ENCODE measurements around the gene PROK1. TPM values are rescaled to one million over a fixed set of nuclear protein-coding genes. Genes with fewer than 3 reads are reported as not detected.

The PROK1 gene
- total RNA-seq, 1 donor from 2014 or later: not detected

DNA sequence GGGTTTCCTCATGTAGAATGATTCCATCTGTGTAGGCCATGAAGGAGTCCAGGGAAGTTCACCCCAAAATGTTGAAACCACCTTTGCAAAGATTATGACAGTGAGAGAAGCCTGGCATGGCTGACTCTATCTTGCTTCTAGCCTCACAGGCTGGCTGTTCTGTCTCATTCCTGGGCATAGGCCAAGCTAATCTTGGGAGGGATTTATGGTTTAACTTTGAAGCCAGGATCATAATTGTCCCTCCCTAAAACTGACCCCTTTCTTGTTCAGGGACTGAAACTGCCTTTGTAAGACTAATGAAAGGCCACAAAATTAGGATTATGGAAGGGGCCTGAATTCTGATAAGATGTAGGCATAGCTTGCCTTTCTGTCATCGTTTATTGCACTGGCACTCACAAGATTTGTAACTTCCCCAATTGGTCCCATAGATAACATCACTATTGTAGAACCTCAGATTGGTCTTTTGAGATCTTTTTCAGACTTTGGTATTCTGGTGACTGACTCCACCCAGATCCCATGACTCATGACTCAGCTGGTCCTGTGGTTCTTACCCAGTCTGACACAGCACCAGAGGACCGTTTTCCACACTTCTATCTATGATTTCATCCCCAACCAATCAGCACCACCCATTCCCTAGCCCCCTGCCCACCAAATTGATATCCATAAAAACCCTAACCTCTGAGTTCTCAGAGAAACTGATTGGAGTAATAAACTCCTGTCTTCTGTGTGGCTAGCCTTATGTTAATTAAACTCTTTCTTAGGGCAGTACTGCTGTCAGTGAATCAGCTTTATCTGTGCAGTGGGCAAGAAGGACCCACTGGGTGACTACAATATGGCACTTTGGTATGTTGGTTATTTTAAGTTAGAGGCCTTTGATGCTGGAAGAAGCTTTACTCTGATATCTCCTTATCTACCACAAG, 29.8 kb upstream of the PROK1 start:
- H3K4me3 ChIP-seq (ENCODE audit: low read depth, low read length): no peak overlapping the region
- H3K36me3 ChIP-seq (ENCODE audit: control insufficient read depth, insufficient read depth, low read length): no peaks in the 10 kb centered on the region
- FAIRE-seq (no peak), DNase-seq (ENCODE audit: low read depth) (peak; percentile 54)
- peaks cover 2% of the 10 kb centered on the region for H3K27me3 ChIP-seq (ENCODE audit: control insufficient read depth, insufficient read depth, low read length)
- TF ChIP-seq, protein P1, sequence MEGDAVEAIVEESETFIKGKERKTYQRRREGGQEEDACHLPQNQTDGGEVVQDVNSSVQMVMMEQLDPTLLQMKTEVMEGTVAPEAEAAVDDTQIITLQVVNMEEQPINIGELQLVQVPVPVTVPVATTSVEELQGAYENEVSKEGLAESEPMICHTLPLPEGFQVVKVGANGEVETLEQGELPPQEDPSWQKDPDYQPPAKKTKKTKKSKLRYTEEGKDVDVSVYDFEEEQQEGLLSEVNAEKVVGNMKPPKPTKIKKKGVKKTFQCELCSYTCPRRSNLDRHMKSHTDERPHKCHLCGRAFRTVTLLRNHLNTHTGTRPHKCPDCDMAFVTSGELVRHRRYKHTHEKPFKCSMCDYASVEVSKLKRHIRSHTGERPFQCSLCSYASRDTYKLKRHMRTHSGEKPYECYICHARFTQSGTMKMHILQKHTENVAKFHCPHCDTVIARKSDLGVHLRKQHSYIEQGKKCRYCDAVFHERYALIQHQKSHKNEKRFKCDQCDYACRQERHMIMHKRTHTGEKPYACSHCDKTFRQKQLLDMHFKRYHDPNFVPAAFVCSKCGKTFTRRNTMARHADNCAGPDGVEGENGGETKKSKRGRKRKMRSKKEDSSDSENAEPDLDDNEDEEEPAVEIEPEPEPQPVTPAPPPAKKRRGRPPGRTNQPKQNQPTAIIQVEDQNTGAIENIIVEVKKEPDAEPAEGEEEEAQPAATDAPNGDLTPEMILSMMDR (IDR thresholded peaks at IDR 0.05; ENCODE audit: insufficient read depth, low read length, severe bottlenecking): no peak

DNA sequence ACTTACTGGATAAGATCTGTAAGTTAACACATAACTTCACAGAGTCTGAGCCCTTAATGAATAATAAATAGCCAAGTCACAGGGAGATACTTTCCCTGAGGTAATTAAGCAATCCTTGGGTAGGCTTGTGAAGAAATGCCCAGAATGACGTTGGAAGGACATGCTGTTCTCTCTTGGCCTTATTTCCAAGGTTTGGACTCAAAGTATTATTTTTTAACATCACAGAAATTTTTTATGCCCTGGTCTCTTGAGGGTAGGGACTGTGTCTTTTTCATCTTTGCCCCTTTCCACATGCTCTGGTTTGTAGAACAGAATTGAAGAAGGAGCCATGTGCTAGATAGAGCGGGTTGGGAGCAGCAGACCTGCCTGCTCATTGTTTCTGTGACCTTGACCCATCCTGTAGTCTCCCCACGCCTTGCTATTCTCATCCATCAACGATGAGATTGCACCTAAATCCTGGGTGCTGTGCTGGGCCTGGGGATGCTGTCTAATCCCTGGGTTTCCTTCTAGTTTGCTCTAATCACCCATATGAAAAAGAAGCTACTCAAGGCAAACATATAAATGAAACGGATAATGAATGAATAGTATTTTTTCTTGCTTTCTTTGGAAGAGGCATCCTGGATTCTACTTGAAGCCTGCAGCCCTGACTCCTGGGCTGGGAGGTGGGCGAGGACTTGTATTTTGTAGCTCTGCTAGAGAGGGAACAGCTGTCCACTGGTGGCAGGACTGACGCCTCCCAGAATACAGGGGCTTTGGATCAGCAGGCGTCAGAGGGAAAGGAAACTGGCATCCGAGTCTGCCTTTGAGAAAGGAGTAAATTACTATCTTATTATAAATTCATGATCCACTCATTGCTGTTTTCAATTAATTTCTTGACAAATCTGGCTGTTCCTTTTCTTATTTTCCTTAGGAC, 26.0 kb upstream of the PROK1 start:
- DNase-seq (ENCODE audit: low read depth) (no peak), FAIRE-seq (no peak)
- Histone ChIP-seq H3K27me3 (ENCODE audit: control insufficient read depth, insufficient read depth, low read length) (peaks cover 1% of the 10 kb centered on the region), H3K4me3 (ENCODE audit: low read depth, low read length) (no peak overlapping the region), H3K36me3 (ENCODE audit: control insufficient read depth, insufficient read depth, low read length) (no peaks in the 10 kb centered on the region)
- TF ChIP-seq, protein P1 (IDR thresholded peaks at IDR 0.05; ENCODE audit: insufficient read depth, low read length, severe bottlenecking): no peak

DNA sequence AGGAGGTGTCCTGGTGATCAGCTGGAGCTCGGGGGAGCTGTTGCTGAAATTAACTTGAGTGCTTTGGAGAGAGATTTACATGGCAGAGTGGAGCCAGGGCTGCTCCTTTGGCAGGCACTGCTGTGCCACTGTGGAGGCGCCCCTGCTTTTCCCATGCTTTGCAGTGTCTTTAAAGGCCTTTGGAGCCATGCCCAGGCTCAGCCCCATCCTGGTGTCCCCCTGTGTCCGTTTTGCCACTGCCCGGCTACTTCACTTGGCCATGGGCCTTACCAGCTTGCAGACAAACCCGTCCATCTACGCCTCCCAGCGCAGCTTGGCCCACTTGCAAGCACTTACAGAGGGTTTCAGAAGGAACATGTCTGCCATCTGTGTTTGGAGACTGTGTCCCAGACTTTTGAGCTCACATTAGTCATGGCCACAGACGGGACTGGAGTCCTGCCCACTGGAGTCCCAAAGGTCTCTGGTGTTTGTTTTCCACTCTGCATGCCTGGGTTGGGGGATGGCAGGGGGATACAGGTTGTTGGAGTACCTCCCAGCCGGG, 25.3 kb upstream of the PROK1 start:
- no peak for FAIRE-seq
- H3K4me3 ChIP-seq (ENCODE audit: low read depth, low read length): no peak overlapping the region
- no peaks in the 10 kb centered on the region for H3K36me3 ChIP-seq (ENCODE audit: control insufficient read depth, insufficient read depth, low read length)
- peaks cover 4% of the 10 kb centered on the region for H3K27me3 ChIP-seq (ENCODE audit: control insufficient read depth, insufficient read depth, low read length)
- DNase-seq (ENCODE audit: low read depth): no peak
- TF ChIP-seq, protein P1 (IDR thresholded peaks at IDR 0.05; ENCODE audit: insufficient read depth, low read length, severe bottlenecking): no peak

DNA sequence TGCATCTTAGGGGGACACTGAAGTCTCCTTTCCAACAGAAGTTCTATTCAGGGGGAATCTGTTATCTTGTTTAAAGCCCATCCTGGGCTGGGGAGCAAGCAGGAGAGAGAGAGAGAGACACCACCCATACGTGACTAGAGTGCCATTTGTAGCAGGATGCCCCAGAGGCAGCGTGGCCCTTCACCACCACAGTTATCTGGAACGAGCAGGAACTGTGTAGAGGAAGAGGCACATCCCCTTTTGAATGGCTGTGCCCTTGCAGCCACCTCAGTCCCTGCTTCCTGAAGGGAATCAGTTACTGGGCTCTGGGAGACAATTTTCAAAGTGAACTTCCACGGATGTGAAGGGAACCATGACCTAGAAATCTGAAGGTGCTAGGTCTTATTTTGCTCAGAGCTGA, 24.1 kb upstream of the PROK1 start:
- peaks cover 9% of the 10 kb centered on the region for H3K27me3 ChIP-seq (ENCODE audit: control insufficient read depth, insufficient read depth, low read length)
- TF ChIP-seq, protein P1 (IDR thresholded peaks at IDR 0.05; ENCODE audit: insufficient read depth, low read length, severe bottlenecking): no peak
- DNase-seq (ENCODE audit: low read depth) (no peak), FAIRE-seq (no peak)
- H3K4me3 ChIP-seq (ENCODE audit: low read depth, low read length): no peak overlapping the region
- H3K36me3 ChIP-seq (ENCODE audit: control insufficient read depth, insufficient read depth, low read length): no peaks in the 10 kb centered on the region

DNA sequence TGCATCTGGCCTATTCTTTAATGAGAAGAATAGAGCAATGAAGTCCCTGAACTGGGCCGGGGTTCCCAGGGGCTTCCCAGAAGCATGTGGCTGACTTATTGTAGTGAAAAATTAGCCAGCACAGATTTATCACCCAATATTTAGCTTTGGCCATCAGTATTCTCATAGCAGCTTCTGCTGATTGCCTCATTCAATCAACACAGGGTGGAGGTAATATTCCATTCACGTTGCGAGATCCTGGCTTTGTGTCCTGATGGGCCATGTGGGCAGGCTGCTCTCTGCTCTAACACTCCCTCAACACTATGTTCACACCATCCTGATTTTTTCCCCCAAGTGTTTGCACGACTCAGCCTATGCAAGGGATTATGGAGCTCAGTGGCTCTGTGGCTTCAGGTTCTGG, 22.0 kb upstream of the PROK1 start:
- TF ChIP-seq, protein P1 (IDR thresholded peaks at IDR 0.05; ENCODE audit: insufficient read depth, low read length, severe bottlenecking): no peak
- DNase-seq (ENCODE audit: low read depth) (no peak), FAIRE-seq (no peak)
- H3K4me3 ChIP-seq (ENCODE audit: low read depth, low read length): no peak overlapping the region
- H3K27me3 ChIP-seq (ENCODE audit: control insufficient read depth, insufficient read depth, low read length): peaks cover 10% of the 10 kb centered on the region
- H3K36me3 ChIP-seq (ENCODE audit: control insufficient read depth, insufficient read depth, low read length): no peaks in the 10 kb centered on the region

Measured in bronchial epithelial cell (primary cell).